Measurements from ENCODE around the gene ST6GALNAC6.

DNA sequence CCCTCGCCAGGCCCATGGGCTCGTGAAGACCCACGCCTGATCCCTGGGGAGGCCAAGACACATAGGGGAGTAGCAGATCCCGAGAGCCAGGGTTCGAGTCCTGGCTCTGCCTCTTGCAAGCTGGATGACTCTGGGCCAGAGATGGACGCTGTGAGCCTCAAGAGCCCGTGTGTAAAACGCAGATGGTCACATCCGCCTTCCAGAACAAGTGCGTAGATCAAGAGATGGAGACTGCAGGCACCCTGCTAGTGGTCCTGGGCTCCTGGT, 9.2 kb upstream of the ST6GALNAC6 start:
- TF ChIP-seq, protein P1, sequence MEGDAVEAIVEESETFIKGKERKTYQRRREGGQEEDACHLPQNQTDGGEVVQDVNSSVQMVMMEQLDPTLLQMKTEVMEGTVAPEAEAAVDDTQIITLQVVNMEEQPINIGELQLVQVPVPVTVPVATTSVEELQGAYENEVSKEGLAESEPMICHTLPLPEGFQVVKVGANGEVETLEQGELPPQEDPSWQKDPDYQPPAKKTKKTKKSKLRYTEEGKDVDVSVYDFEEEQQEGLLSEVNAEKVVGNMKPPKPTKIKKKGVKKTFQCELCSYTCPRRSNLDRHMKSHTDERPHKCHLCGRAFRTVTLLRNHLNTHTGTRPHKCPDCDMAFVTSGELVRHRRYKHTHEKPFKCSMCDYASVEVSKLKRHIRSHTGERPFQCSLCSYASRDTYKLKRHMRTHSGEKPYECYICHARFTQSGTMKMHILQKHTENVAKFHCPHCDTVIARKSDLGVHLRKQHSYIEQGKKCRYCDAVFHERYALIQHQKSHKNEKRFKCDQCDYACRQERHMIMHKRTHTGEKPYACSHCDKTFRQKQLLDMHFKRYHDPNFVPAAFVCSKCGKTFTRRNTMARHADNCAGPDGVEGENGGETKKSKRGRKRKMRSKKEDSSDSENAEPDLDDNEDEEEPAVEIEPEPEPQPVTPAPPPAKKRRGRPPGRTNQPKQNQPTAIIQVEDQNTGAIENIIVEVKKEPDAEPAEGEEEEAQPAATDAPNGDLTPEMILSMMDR (IDR thresholded peaks at IDR 0.05) = no peak
- TF ChIP-seq EZH2 (IDR thresholded peaks at IDR 0.05) (no peak), EZH2phosphoT487 (IDR thresholded peaks at IDR 0.05) (no peak)

All from neural progenitor cell (in vitro differentiated cells).